Activated T-helper 17 cell treated with anti-CD3 and anti-CD28 coated beads, Interleukin-2, amount 50 U/mL, for 72 hours (primary cell): ENCODE data around the gene ITGAE. TPM values are rescaled to one million over a fixed set of nuclear protein-coding genes. Genes with fewer than 3 reads are reported as not detected.

Experiments
- ATAC-seq: fragments of 150-1000 bp; cut with Tn5 transposase; replicated peaks from 2 replicates; pipeline ENCODE4 v1.10.0; 2021; ENCODE audit warnings: mild to moderate bottlenecking, moderate library complexity
- H3K27ac Mint-ChIP-seq: one replicate; pipeline ENCODE4 v1.8.0; 2022; ENCODE audit warnings: mixed read lengths
- H3K27me3 Mint-ChIP-seq: one replicate; pipeline ENCODE4 v1.8.0; 2022; ENCODE audit warnings: mixed read lengths
- H3K36me3 Mint-ChIP-seq: one replicate; pipeline ENCODE4 v1.8.0; 2022; ENCODE audit warnings: low read depth, mild to moderate bottlenecking, mixed read lengths
- H3K4me1 Mint-ChIP-seq: one replicate; pipeline ENCODE4 v1.8.0; 2022; ENCODE audit warnings: mixed read lengths
- H3K4me3 Mint-ChIP-seq: one replicate; pipeline ENCODE4 v1.8.0; 2022; ENCODE audit warnings: mild to moderate bottlenecking, mixed read lengths
- H3K9me3 Mint-ChIP-seq: one replicate; pipeline ENCODE4 v1.8.0; 2022; ENCODE audit warnings: mixed read lengths
- total RNA-seq, 2 donors: library from RNA; stranded (reverse); gene quantifications; one replicate each; pipeline ENCODE4 v1.2.3, GENCODE V29; 2022

Gene ITGAE
- total RNA-seq, 2 donors from 2014 or later, result 24.2 to 43.2 TPM

GRCh38 chr17:3809135-3809534 lies 8.1 kb upstream of the ITGAE start:
- Mint-ChIP-seq H3K36me3 (peaks cover 69% of the 10 kb centered on the region), H3K27me3 (no peaks in the 10 kb centered on the region), H3K27ac (no peak overlapping the region), H3K4me3 (peak overlapping the region; percentile 2), H3K4me1 (peaks cover 12% of the 10 kb centered on the region), H3K9me3 (no peaks in the 10 kb centered on the region)
- ATAC-seq, result peak; percentile 26

GRCh38 chr17:3808701-3809100 lies 7.7 kb upstream of the ITGAE start:
- Mint-ChIP-seq H3K27ac (peak overlapping the region; percentile 9), H3K36me3 (peaks cover 64% of the 10 kb centered on the region), H3K27me3 (no peaks in the 10 kb centered on the region), H3K4me3 (peak overlapping the region; percentile 2), H3K9me3 (no peaks in the 10 kb centered on the region), H3K4me1 (peaks cover 12% of the 10 kb centered on the region)
- ATAC-seq, result peak; percentile 13

GRCh38 chr17:3805581-3805980 lies 4.6 kb upstream of the ITGAE start:
- no peak overlapping the region for H3K27ac Mint-ChIP-seq
- no peaks in the 10 kb centered on the region for H3K9me3 Mint-ChIP-seq
- no peak overlapping the region for H3K4me3 Mint-ChIP-seq
- no peak for ATAC-seq
- peaks cover 45% of the 10 kb centered on the region for H3K36me3 Mint-ChIP-seq
- peaks cover 12% of the 10 kb centered on the region for H3K4me1 Mint-ChIP-seq
- no peaks in the 10 kb centered on the region for H3K27me3 Mint-ChIP-seq

- Mint-ChIP-seq H3K9me3 (no peaks in the 10 kb centered on the region), H3K27ac (peak overlapping the region; percentile 41), H3K4me1 (peaks cover 9% of the 10 kb centered on the region), H3K4me3 (peak overlapping the region; percentile 17), H3K36me3 (peaks cover 36% of the 10 kb centered on the region), H3K27me3 (no peaks in the 10 kb centered on the region)
- peak; percentile 98 for ATAC-seq
Measured at GRCh38 chr17:3804503-3804931, 3.5 kb upstream of the ITGAE start.

GRCh38 chr17:3803308-3803640 lies 2.3 kb upstream of the ITGAE start:
- Mint-ChIP-seq H3K4me1 (peaks cover 3% of the 10 kb centered on the region), H3K27me3 (no peaks in the 10 kb centered on the region), H3K27ac (no peak overlapping the region), H3K9me3 (no peaks in the 10 kb centered on the region), H3K36me3 (peaks cover 28% of the 10 kb centered on the region), H3K4me3 (no peak overlapping the region)
- ATAC-seq, result no peak

GRCh38 chr17:3802461-3803307 lies 1.7 kb upstream of the ITGAE start:
- H3K4me3 Mint-ChIP-seq, result no peak overlapping the region
- no peaks in the 10 kb centered on the region for H3K9me3 Mint-ChIP-seq
- peaks cover 22% of the 10 kb centered on the region for H3K36me3 Mint-ChIP-seq
- H3K27me3 Mint-ChIP-seq, result no peaks in the 10 kb centered on the region
- no peaks in the 10 kb centered on the region for H3K4me1 Mint-ChIP-seq
- H3K27ac Mint-ChIP-seq, result no peak overlapping the region
- no peak for ATAC-seq

GRCh38 chr17:3801792-3802191 lies 804 bp upstream of the ITGAE start:
- Mint-ChIP-seq H3K27me3 (no peaks in the 10 kb centered on the region), H3K4me3 (no peak overlapping the region), H3K27ac (no peak overlapping the region), H3K9me3 (no peaks in the 10 kb centered on the region), H3K4me1 (peaks cover 1% of the 10 kb centered on the region), H3K36me3 (peaks cover 13% of the 10 kb centered on the region)
- no peak for ATAC-seq

GRCh38 chr17:3801347-3801746 lies 359 bp upstream of the ITGAE start:
- H3K4me3 Mint-ChIP-seq, result no peak overlapping the region
- H3K27me3 Mint-ChIP-seq, result no peaks in the 10 kb centered on the region
- peaks cover 11% of the 10 kb centered on the region for H3K36me3 Mint-ChIP-seq
- ATAC-seq, result no peak
- no peak overlapping the region for H3K27ac Mint-ChIP-seq
- peaks cover 6% of the 10 kb centered on the region for H3K4me1 Mint-ChIP-seq
- H3K9me3 Mint-ChIP-seq, result no peaks in the 10 kb centered on the region

- no peak for ATAC-seq
- Mint-ChIP-seq H3K27ac (no peak overlapping the region), H3K4me3 (no peak overlapping the region), H3K9me3 (no peaks in the 10 kb centered on the region), H3K36me3 (peaks cover 11% of the 10 kb centered on the region), H3K27me3 (no peaks in the 10 kb centered on the region), H3K4me1 (peaks cover 13% of the 10 kb centered on the region)
Measured at GRCh38 chr17:3799181-3799945, 1.6 kb downstream of the ITGAE start.

- peak; percentile 12 for ATAC-seq
Measured at GRCh38 chr17:3798273-3799180, 2.5 kb downstream of the ITGAE start.

GRCh38 chr17:3796822-3797170 lies 4.2 kb downstream of the ITGAE start:
- Mint-ChIP-seq H3K9me3 (no peaks in the 10 kb centered on the region), H3K4me3 (peak overlapping the region; percentile 66), H3K27me3 (no peaks in the 10 kb centered on the region), H3K4me1 (peaks cover 13% of the 10 kb centered on the region), H3K36me3 (no peaks in the 10 kb centered on the region), H3K27ac (peak overlapping the region; percentile 58)
- ATAC-seq, result peak; percentile 11

More at GRCh38 chr17:3798273-3799180, 2.5 kb downstream of the ITGAE start:
- Mint-ChIP-seq H3K4me1 (peaks cover 13% of the 10 kb centered on the region), H3K36me3 (peaks cover 11% of the 10 kb centered on the region), H3K27ac (peak overlapping the region; percentile 41), H3K9me3 (no peaks in the 10 kb centered on the region), H3K4me3 (peak overlapping the region; percentile 7), H3K27me3 (no peaks in the 10 kb centered on the region)

- peak; percentile 75 for ATAC-seq
- Mint-ChIP-seq H3K4me1 (peaks cover 18% of the 10 kb centered on the region), H3K27me3 (no peaks in the 10 kb centered on the region), H3K36me3 (no peaks in the 10 kb centered on the region), H3K9me3 (no peaks in the 10 kb centered on the region), H3K4me3 (peak overlapping the region; percentile 66), H3K27ac (peak overlapping the region; percentile 58)
Measured at GRCh38 chr17:3796110-3796821, 4.7 kb downstream of the ITGAE start.

- Mint-ChIP-seq H3K27me3 (no peaks in the 10 kb centered on the region), H3K36me3 (no peaks in the 10 kb centered on the region), H3K4me1 (peaks cover 18% of the 10 kb centered on the region), H3K4me3 (peak overlapping the region; percentile 66), H3K9me3 (no peaks in the 10 kb centered on the region), H3K27ac (peak overlapping the region; percentile 80)
- ATAC-seq, result peak; percentile 26
Measured at GRCh38 chr17:3795390-3796102, 5.4 kb downstream of the ITGAE start.
